ENCODE data around the gene NPAS1. TPM values are rescaled to one million over a fixed set of nuclear protein-coding genes. Genes with fewer than 3 reads are reported as not detected.

The NPAS1 gene
- total and polyA plus RNA-seq, 3 experiments from 2014 or later: 0.24 to 0.37 TPM; not detected in 1

DNA sequence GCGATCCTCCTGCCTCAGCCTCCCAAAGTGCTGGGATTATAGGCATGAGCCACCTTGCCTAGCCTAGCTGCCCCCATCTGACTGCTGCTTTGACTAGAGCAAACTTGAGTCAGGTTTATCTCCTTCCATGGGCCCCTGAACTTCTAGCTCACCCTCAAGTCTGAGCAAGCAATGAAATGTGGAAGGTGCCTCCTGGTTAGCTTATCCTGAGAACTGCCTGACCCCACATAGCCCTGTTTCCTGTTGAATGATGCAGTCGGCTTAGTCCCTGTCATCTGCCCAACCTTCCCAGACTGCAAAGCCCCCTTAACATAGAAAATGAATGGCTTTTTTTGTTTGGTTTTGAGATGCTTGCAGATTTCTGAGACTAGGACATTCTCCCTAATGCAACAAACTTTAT is 37.7 kb downstream of the NPAS1 start:
- Histone ChIP-seq H3K27me3 (ENCODE audit: insufficient read depth, low read length, poor library complexity, severe bottlenecking) (no peaks in the 10 kb centered on the region), H3K27ac (ENCODE audit: low read depth, low read length) (no peak overlapping the region), H3K4me3 (ENCODE audit: low read length) (no peak overlapping the region), H3K4me1 (ENCODE audit: insufficient read depth, low read length) (no peaks in the 10 kb centered on the region), H3K9me3 (ENCODE audit: low read length) (no peaks in the 10 kb centered on the region), H3K36me3 (ENCODE audit: insufficient read depth, low read length) (no peaks in the 10 kb centered on the region)
- H3K27me3 Mint-ChIP-seq: peaks cover 1 to 4% of the 10 kb centered on the region in 2 donors
- no peaks in the 10 kb centered on the region for H3K4me1 Mint-ChIP-seq
- no peak for DNase-seq
- H3K9me3 Mint-ChIP-seq: no peaks in the 10 kb centered on the region
- H3K27ac Mint-ChIP-seq: no peak overlapping the region
- CTCF ChIA-PET: interaction anchor here (1.8 kb wide), 1 partner anchor 68 kb away, joined by 4 read pairs; no protein-coding TSS in a partner anchor
- H3K36me3 Mint-ChIP-seq: no peaks in the 10 kb centered on the region
- no peak overlapping the region for H3K4me3 Mint-ChIP-seq
- POLR2A ChIA-PET: no interaction called here

DNA sequence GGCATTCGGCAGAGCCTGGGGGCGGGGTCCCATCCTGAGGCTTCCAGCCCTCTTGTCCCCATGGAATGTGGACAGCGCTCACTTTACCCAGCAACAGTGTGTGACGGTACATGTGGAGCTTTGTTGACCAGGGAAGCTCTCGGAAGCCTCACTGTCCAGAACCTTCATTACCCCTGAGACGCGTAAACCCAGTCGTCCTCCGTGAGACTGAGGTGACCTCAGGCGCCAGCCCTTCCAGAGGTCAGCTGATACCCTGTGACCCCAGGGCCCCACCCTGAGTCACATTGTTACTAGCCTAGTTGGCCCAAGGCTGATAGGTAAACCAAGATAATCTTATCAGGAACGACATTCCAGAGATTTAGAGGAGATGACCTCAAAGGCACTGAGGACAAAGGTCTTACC is 39.0 kb downstream of the NPAS1 start:
- ChIA-PET CTCF (interaction anchor here (1.2 kb wide), 1 partner anchor 21 kb away, joined by 3 read pairs; no protein-coding TSS in a partner anchor), POLR2A (no interaction called here)
- DNase-seq: no peak
- no peaks in the 10 kb centered on the region for H3K27me3 ChIP-seq (ENCODE audit: insufficient read depth, low read length, poor library complexity, severe bottlenecking)
- Mint-ChIP-seq H3K4me1 (no peaks in the 10 kb centered on the region), H3K27me3 (peaks cover 1 to 4% of the 10 kb centered on the region in 2 donors), H3K9me3 (no peaks in the 10 kb centered on the region), H3K27ac (no peak overlapping the region), H3K36me3 (no peaks in the 10 kb centered on the region), H3K4me3 (no peak overlapping the region)
- H3K4me3 ChIP-seq (ENCODE audit: low read length): no peak overlapping the region
- H3K9me3 ChIP-seq (ENCODE audit: low read length): no peaks in the 10 kb centered on the region
- no peak overlapping the region for H3K27ac ChIP-seq (ENCODE audit: low read depth, low read length)
- no peaks in the 10 kb centered on the region for H3K4me1 ChIP-seq (ENCODE audit: insufficient read depth, low read length)
- H3K36me3 ChIP-seq (ENCODE audit: insufficient read depth, low read length): no peaks in the 10 kb centered on the region

DNA sequence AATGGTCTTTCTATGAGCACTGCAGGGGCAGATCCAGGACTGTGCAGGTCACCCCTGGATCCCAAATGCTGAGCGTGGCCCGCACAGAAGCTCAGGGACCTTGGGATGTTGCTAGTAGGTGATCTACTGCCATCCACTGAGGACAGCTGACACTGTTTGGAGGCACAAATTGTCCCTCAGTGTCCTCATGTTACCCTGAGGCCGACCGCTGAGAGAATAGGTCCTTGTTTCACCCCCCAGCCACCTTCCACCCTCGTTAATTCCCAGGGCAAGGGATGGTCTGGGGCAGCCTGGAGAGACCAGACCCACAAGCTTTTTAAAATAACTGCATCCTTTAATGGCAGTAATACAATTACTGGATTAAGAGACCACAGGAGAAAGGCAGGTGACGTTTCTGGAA is 44.2 kb downstream of the NPAS1 start:
- CTCF ChIA-PET: interaction anchor here (0.7 to 2.0 kb wide), 5 partner anchors 10 to 224 kb away, joined by 3 to 4 read pairs (median 3); no protein-coding TSS in a partner anchor
- Mint-ChIP-seq H3K4me3 (no peak overlapping the region), H3K4me1 (no peaks in the 10 kb centered on the region), H3K36me3 (peaks cover 0 to 41% (median 2%) of the 10 kb centered on the region in 3 donors), H3K9me3 (no peaks in the 10 kb centered on the region), H3K27me3 (peaks cover 0 to 1% of the 10 kb centered on the region in 2 donors), H3K27ac (peak overlapping the region in 1 of 8 donors; percentile 55)
- no peak overlapping the region for H3K27ac ChIP-seq (ENCODE audit: low read depth, low read length)
- POLR2A ChIA-PET: interaction anchor here (1.0 kb wide), 1 partner anchor 50 kb away, joined by 3 read pairs; the partner anchor contains the start of gene ZC3H4
- H3K4me1 ChIP-seq (ENCODE audit: insufficient read depth, low read length): no peaks in the 10 kb centered on the region
- no peak overlapping the region for H3K4me3 ChIP-seq (ENCODE audit: low read length)
- no peaks in the 10 kb centered on the region for H3K9me3 ChIP-seq (ENCODE audit: low read length)
- no peak for DNase-seq
- no peaks in the 10 kb centered on the region for H3K36me3 ChIP-seq (ENCODE audit: insufficient read depth, low read length)
- H3K27me3 ChIP-seq (ENCODE audit: insufficient read depth, low read length, poor library complexity, severe bottlenecking): no peaks in the 10 kb centered on the region

DNA sequence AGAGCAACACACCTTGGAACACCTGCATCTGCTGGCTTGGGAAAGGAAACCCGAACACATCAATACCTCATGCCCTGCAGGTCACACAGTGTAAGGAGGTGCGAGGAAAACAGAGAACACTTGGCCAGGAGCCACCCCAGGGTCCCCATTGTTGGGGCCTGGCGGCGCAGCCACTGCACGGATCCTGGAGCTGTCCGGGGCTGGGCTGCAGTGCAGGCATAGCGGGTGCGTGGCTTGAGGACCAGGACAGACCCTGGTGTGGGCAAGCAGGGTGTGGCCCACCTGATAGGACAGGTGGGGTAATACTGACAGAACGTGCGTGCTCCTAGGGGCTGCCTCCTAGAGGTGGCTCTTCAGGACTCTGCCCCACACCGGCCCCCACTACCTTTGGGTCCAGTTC is 45.6 kb downstream of the NPAS1 start:
- Mint-ChIP-seq H3K27me3 (peaks cover 0 to 1% of the 10 kb centered on the region in 2 donors), H3K36me3 (peaks cover 0 to 55% (median 2%) of the 10 kb centered on the region in 3 donors), H3K9me3 (no peaks in the 10 kb centered on the region), H3K4me3 (no peak overlapping the region), H3K27ac (no peak overlapping the region), H3K4me1 (peaks cover 0 to under 1% (median 0%) of the 10 kb centered on the region in 3 donors)
- Histone ChIP-seq H3K9me3 (ENCODE audit: low read length) (no peaks in the 10 kb centered on the region), H3K4me1 (ENCODE audit: insufficient read depth, low read length) (no peaks in the 10 kb centered on the region), H3K27me3 (ENCODE audit: insufficient read depth, low read length, poor library complexity, severe bottlenecking) (no peaks in the 10 kb centered on the region), H3K36me3 (ENCODE audit: insufficient read depth, low read length) (peaks cover 4% of the 10 kb centered on the region), H3K4me3 (ENCODE audit: low read length) (no peak overlapping the region), H3K27ac (ENCODE audit: low read depth, low read length) (no peak overlapping the region)
- ChIA-PET POLR2A (no interaction called here), CTCF (no interaction called here)
- no peak for DNase-seq

DNA sequence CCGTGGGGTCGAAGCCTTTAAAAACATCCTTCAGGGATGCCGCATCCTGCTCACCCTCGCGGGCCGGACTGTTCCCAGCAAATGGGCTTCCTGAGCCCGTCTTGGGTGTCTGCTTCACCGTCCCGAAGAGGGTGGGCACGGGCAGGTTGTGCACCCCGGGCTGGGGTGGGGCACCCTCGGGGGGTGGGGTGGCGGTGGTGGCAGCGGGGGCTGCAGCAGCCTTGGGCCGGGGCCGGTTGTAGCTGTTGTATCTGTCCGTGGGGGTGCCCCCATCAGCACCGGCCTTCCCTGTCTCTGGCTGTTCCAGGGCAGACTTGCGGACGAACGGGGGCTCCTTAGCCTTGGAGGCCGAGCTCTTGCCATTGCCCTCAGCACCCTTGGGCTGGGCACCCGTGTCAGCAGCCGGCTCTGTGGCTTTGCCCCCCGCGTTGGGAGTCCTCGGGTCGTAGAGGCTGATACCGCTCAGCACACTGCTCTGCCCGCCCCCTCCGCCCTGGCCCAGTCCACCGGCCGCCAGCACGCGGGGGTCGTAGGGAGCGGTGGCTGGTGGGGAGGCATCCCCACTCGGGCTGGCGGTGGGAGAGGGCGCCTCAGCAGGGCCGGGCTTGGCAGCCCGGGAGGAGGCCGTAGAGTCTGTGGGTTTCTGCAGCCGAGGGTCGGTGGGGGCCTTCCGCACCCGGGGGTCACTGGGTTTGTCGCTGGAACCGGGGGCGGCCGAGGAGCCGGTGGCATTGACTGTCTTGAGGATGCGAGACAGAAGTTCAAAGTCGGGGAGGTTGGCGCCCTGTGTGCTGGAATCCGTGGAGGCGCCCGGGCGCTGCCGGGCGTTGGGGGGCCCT is 47.0 kb downstream of the NPAS1 start:
- Histone ChIP-seq H3K27me3 (ENCODE audit: insufficient read depth, low read length, poor library complexity, severe bottlenecking) (no peaks in the 10 kb centered on the region), H3K4me3 (ENCODE audit: low read length) (no peak overlapping the region), H3K4me1 (ENCODE audit: insufficient read depth, low read length) (no peaks in the 10 kb centered on the region), H3K36me3 (ENCODE audit: insufficient read depth, low read length) (peaks cover 15% of the 10 kb centered on the region), H3K9me3 (ENCODE audit: low read length) (no peaks in the 10 kb centered on the region), H3K27ac (ENCODE audit: low read depth, low read length) (no peak overlapping the region)
- H3K4me1 Mint-ChIP-seq: peaks cover 0 to 2% (median 0%) of the 10 kb centered on the region in 3 donors
- no peaks in the 10 kb centered on the region for H3K9me3 Mint-ChIP-seq
- no peak overlapping the region for H3K4me3 Mint-ChIP-seq
- ChIA-PET CTCF (no interaction called here), POLR2A (no interaction called here)
- H3K36me3 Mint-ChIP-seq: peaks cover 3 to 68% (median 4%) of the 10 kb centered on the region in 3 donors
- H3K27ac Mint-ChIP-seq: no peak overlapping the region
- H3K27me3 Mint-ChIP-seq: peaks cover 0 to 1% of the 10 kb centered on the region in 2 donors
- no peak for DNase-seq

DNA sequence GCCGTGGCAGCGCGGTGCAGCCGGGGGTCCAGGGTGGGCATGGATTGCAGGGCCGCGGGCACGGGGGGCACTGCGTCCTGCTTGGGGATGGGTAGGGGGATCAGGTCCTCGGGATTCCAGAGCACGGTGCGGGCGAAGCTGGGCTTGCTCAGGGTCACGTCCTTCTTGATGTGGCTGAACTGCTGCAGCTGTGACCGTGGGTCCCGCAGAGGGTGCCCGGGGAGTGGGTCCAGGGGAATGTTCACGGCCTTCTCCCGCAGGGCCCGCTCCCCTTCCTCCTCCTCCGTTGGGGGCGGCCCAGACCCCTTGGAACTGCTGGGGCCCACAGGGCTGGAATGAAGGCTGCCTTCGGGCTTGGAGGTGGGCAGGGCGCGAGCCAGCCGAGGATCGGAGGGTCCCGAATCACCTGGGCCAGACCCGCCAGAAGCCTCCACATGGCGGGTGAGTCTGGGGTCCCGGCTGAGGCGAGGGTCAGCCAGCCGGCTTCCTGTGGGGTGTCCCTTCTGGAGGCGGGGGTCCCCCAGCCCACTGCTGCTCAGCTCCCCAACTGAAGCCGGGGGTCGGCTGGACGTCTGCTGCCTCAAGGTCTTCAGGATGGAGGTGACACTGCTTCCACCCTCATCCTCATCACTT is 47.7 kb downstream of the NPAS1 start:
- Mint-ChIP-seq H3K27ac (no peak overlapping the region), H3K27me3 (peaks cover 0 to 1% of the 10 kb centered on the region in 2 donors), H3K4me1 (peaks cover 0 to 2% (median 0%) of the 10 kb centered on the region in 3 donors), H3K9me3 (no peaks in the 10 kb centered on the region), H3K4me3 (no peak overlapping the region), H3K36me3 (peaks cover 3 to 72% (median 4%) of the 10 kb centered on the region in 3 donors)
- no peaks in the 10 kb centered on the region for H3K27me3 ChIP-seq (ENCODE audit: insufficient read depth, low read length, poor library complexity, severe bottlenecking)
- no peaks in the 10 kb centered on the region for H3K9me3 ChIP-seq (ENCODE audit: low read length)
- H3K36me3 ChIP-seq (ENCODE audit: insufficient read depth, low read length): peaks cover 21% of the 10 kb centered on the region
- H3K4me3 ChIP-seq (ENCODE audit: low read length): no peak overlapping the region
- no peak overlapping the region for H3K27ac ChIP-seq (ENCODE audit: low read depth, low read length)
- no peak for DNase-seq
- H3K4me1 ChIP-seq (ENCODE audit: insufficient read depth, low read length): no peaks in the 10 kb centered on the region
- CTCF ChIA-PET: no interaction called here
- POLR2A ChIA-PET: no interaction called here

DNA sequence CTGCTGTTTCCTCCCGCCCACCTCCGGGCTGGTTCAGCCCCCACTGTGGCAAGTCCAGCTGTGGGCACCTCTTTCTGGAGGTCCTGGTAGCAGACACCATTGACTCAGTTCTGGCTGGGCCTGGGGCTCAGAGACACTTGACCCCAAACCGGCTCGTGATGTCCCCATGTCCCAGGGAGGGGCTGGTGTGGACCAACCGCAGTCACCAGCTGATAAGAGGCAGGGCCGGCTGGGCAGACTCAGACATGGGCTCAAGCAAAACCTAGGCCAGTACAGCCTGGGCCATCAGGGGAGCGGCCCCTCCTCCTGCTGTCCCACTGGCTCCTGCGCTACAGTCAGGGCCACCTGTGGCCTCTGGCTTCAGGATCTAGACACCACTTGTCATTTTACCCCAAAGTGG is 48.6 kb downstream of the NPAS1 start:
- POLR2A ChIA-PET: no interaction called here
- peaks cover 0 to 1% of the 10 kb centered on the region in 2 donors for H3K27me3 Mint-ChIP-seq

DNA sequence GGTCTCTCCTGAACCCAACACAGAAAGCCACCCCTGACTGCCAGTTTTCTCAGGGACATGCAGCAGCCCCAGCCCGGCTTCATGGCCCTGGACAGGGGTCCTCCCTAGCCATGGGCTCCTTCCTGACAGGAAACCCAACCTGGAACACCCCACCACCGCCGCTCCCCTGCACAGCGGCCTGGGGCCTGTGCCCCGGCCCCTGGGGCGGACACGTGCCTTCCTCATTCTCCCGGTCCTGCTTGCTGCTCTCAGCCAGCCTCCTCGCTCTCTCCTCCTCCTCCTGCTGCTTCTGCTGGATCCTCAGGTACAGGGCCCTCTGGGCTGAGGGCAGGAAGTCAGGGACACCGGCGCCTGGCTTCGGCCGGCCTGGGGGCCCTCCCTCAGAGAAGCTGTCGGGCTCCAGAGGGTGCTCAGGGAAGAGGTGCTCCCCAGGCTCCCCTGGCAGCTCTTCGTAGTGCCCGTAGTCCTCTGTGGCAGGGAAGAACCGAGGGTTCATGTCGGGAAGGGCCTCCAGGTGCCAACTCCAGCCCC is 49.3 kb downstream of the NPAS1 start:
- DNase-seq: no peak
- CTCF ChIA-PET: no interaction called here

More for the DNA sequence above, 48.6 kb downstream of the NPAS1 start:
- H3K4me3 ChIP-seq (ENCODE audit: low read length): no peak overlapping the region
- peaks cover 0 to 2% (median 0%) of the 10 kb centered on the region in 3 donors for H3K4me1 Mint-ChIP-seq
- H3K4me3 Mint-ChIP-seq: no peak overlapping the region
- no peaks in the 10 kb centered on the region for H3K9me3 ChIP-seq (ENCODE audit: low read length)
- H3K27ac Mint-ChIP-seq: no peak overlapping the region
- CTCF ChIA-PET: no interaction called here
- DNase-seq: no peak
- H3K27ac ChIP-seq (ENCODE audit: low read depth, low read length): no peak overlapping the region
- no peaks in the 10 kb centered on the region for H3K9me3 Mint-ChIP-seq
- H3K36me3 ChIP-seq (ENCODE audit: insufficient read depth, low read length): peaks cover 21% of the 10 kb centered on the region
- no peaks in the 10 kb centered on the region for H3K4me1 ChIP-seq (ENCODE audit: insufficient read depth, low read length)
- H3K27me3 ChIP-seq (ENCODE audit: insufficient read depth, low read length, poor library complexity, severe bottlenecking): no peaks in the 10 kb centered on the region
- peaks cover 4 to 78% (median 5%) of the 10 kb centered on the region in 3 donors for H3K36me3 Mint-ChIP-seq

More for the DNA sequence above, 49.3 kb downstream of the NPAS1 start:
- Mint-ChIP-seq H3K9me3 (no peaks in the 10 kb centered on the region), H3K27ac (no peak overlapping the region), H3K36me3 (peaks cover 4 to 81% (median 5%) of the 10 kb centered on the region in 3 donors), H3K4me3 (no peak overlapping the region), H3K4me1 (peaks cover 0 to 5% (median 0%) of the 10 kb centered on the region in 3 donors), H3K27me3 (peaks cover 0 to 1% of the 10 kb centered on the region in 2 donors)
- H3K4me1 ChIP-seq (ENCODE audit: insufficient read depth, low read length): no peaks in the 10 kb centered on the region
- no peaks in the 10 kb centered on the region for H3K27me3 ChIP-seq (ENCODE audit: insufficient read depth, low read length, poor library complexity, severe bottlenecking)
- no peak overlapping the region for H3K27ac ChIP-seq (ENCODE audit: low read depth, low read length)
- H3K9me3 ChIP-seq (ENCODE audit: low read length): no peaks in the 10 kb centered on the region
- peaks cover 21% of the 10 kb centered on the region for H3K36me3 ChIP-seq (ENCODE audit: insufficient read depth, low read length)
- POLR2A ChIA-PET: no interaction called here
- no peak overlapping the region for H3K4me3 ChIP-seq (ENCODE audit: low read length)

Measured in CD8-positive, alpha-beta memory T cell (primary cell).